NT2/D1 (cell line): ENCODE data around the gene RERE.

Source experiments
- SUZ12 ChIP-seq: IDR thresholded peaks from 2 replicates; pipeline ENCODE4 v1.6.1; 2011; ENCODE audit not compliant: insufficient read length, insufficient read depth; ENCODE audit errors: extremely low read depth
- YY1 ChIP-seq: IDR thresholded peaks from 2 replicates; pipeline ENCODE4 v1.6.1; 2011; ENCODE audit not compliant: insufficient read length, insufficient read depth

GRCh38 chr1:8495928-8496401 lies 321.5 kb downstream of the RERE start:
- TF ChIP-seq SUZ12 (no peak), YY1 (no peak)
